ENCODE data around the gene LDLRAP1.

Gene LDLRAP1

DNA sequence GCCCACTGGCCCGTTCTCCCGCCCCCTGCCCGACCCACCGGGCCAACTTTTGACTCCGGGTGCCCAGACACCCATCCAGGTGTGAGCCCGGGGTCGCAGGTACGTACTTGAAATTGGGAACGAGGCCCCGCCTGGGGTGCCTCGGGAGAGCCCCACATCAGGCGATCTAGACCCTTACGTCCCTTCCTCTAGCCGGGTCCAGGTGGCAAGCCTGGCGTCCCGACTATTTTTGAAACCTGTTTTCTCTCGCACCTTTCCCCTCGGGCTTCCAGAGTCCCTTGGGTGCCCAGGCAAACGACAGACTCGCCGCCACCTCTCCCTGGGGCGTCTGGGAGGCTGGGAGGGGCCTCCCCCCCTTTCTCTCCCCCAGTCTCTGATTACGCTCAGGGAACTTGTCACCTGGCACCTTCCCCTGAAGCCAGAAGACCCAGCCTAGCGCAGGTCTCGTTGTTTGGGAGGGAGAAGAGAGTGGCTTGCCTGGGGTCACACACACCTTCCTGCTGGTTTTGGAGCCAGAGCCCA is 898 bp downstream of the LDLRAP1 start:
- ChIA-PET POLR2A (interaction anchor here (0.9 to 1.6 kb wide), 2 partner anchors 28 to 38 kb away, joined by 3 read pairs; no protein-coding TSS in a partner anchor), CTCF (no interaction called here)
- TF ChIP-seq BHLHE40 (IDR thresholded peaks at IDR 0.05; ENCODE audit: borderline replicate concordance), result no peak
- TF ChIP-seq FOXK2 (IDR thresholded peaks at IDR 0.05), result no peak
- no peak for DNase-seq (ENCODE audit: extremely low spot score)

DNA sequence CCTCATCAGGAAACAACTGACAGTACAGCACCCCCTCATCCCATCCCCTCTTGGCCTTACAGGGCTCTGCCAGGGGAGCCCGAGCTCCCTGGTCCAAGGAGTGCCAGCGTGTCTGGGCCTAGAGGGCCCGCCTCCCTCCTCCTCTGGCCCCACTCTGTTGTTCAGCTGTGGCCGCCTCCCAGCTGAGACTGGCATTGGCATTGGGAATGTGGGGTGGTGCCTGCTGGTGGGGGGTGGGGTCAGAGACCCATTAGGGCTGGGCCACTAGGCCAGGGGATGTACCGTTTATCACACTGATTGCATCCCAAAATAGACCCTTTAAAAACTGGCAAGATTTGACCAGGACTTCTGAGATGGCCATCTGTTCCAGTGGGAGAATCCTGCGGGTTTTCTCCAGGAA is 1.4 kb downstream of the LDLRAP1 start:
- no peak for DNase-seq (ENCODE audit: extremely low spot score)
- ChIA-PET CTCF (no interaction called here), POLR2A (interaction anchor here (0.9 to 1.6 kb wide), 2 partner anchors 27 to 37 kb away, joined by 3 read pairs; no protein-coding TSS in a partner anchor)
- TF ChIP-seq FOXA1 (IDR thresholded peaks at IDR 0.05), result no peak
- TF ChIP-seq L3MBTL2 (conservative IDR thresholded peaks at IDR 0.05), result no peak
- no peak for TF ChIP-seq SUZ12 (IDR thresholded peaks at IDR 0.05)
- TF ChIP-seq NFRKB (IDR thresholded peaks at IDR 0.05), result no peak
- TF ChIP-seq BHLHE40 (IDR thresholded peaks at IDR 0.05; ENCODE audit: borderline replicate concordance), result no peak
- no peak for TF ChIP-seq ELF4 (IDR thresholded peaks at IDR 0.05)
- TF ChIP-seq FOXK2 (IDR thresholded peaks at IDR 0.05), result no peak
- no peak for TF ChIP-seq SP1 (IDR thresholded peaks at IDR 0.05)
- TF ChIP-seq, protein P1, sequence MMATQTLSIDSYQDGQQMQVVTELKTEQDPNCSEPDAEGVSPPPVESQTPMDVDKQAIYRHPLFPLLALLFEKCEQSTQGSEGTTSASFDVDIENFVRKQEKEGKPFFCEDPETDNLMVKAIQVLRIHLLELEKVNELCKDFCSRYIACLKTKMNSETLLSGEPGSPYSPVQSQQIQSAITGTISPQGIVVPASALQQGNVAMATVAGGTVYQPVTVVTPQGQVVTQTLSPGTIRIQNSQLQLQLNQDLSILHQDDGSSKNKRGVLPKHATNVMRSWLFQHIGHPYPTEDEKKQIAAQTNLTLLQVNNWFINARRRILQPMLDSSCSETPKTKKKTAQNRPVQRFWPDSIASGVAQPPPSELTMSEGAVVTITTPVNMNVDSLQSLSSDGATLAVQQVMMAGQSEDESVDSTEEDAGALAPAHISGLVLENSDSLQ (IDR thresholded peaks at IDR 0.05), result no peak
- TF ChIP-seq TARDBP (IDR thresholded peaks at IDR 0.05), result no peak

DNA sequence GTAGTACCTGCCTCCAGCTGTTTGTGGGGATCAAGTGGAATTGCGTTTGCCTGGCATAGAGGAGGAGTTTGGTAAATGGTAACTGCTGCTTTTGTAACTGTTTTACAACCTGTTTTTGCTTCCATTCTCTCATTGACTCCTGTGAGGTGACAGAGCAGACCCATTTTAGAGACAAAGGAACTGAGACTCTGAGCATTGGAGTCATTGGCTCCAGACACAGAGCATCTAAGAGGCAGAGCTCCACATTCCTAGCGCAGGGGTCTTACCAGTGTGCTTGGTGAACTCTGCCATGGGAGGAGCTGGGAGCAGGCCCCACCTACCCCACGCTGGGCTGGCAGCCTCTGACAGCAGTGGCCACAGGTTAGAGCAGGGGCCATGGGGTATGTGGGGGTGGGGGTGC is 2.4 kb downstream of the LDLRAP1 start:
- ChIA-PET POLR2A (no interaction called here), CTCF (no interaction called here)
- DNase-seq (ENCODE audit: extremely low spot score), result no peak
- TF ChIP-seq NFRKB (IDR thresholded peaks at IDR 0.05), result no peak
- TF ChIP-seq SUZ12 (IDR thresholded peaks at IDR 0.05), result no peak
- TF ChIP-seq CTBP1 (IDR thresholded peaks at IDR 0.05; ENCODE audit: borderline replicate concordance), result no peak
- TF ChIP-seq BHLHE40 (IDR thresholded peaks at IDR 0.05; ENCODE audit: borderline replicate concordance), result no peak
- TF ChIP-seq ELF4 (IDR thresholded peaks at IDR 0.05), result no peak
- no peak for TF ChIP-seq FOXA1 (IDR thresholded peaks at IDR 0.05)
- no peak for TF ChIP-seq HDGF (IDR thresholded peaks at IDR 0.05; ENCODE audit: borderline replicate concordance)
- TF ChIP-seq, protein P1 (IDR thresholded peaks at IDR 0.05), result no peak
- TF ChIP-seq TARDBP (IDR thresholded peaks at IDR 0.05), result no peak
- no peak for TF ChIP-seq LEF1 (IDR thresholded peaks at IDR 0.05; ENCODE audit: borderline replicate concordance)
- TF ChIP-seq FOXK2 (IDR thresholded peaks at IDR 0.05), result no peak
- no peak for TF ChIP-seq L3MBTL2 (conservative IDR thresholded peaks at IDR 0.05)
- TF ChIP-seq SP1 (IDR thresholded peaks at IDR 0.05), result no peak
- no peak for TF ChIP-seq ZNF384 (IDR thresholded peaks at IDR 0.05)
- no peak for TF ChIP-seq ARNT (IDR thresholded peaks at IDR 0.05)
- TF ChIP-seq FOXM1 (IDR thresholded peaks at IDR 0.05; ENCODE audit: borderline replicate concordance), result no peak

DNA sequence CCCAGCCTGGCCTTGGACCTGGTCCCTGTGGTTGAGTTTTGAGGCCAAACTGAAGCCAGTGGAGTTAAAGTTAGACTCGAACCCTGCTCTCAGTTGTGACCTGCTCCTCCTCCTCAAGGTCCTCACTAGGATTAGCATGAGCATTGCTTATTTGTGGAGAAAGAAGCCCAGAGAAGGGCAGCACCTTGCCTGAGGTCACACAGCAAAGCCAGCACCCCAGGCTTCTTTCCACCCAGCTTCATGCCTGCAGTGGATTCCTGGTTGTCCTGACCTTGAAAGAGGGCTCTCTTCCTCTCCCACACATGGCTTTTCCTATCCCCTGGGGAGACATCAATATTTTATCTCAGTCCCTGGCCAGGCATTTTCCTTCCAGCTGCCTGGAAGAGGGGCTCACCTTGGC is 2.8 kb downstream of the LDLRAP1 start:
- TF ChIP-seq ZNF384 (IDR thresholded peaks at IDR 0.05) (no peak), L3MBTL2 (conservative IDR thresholded peaks at IDR 0.05) (no peak), ELF4 (IDR thresholded peaks at IDR 0.05) (no peak), BHLHE40 (IDR thresholded peaks at IDR 0.05; ENCODE audit: borderline replicate concordance) (no peak), TARDBP (IDR thresholded peaks at IDR 0.05) (no peak), LEF1 (IDR thresholded peaks at IDR 0.05; ENCODE audit: borderline replicate concordance) (no peak), FOXK2 (IDR thresholded peaks at IDR 0.05) (no peak), FOXA1 (IDR thresholded peaks at IDR 0.05) (no peak)
- CTCF ChIA-PET, result no interaction called here
- POLR2A ChIA-PET, result no interaction called here
- no peak for DNase-seq (ENCODE audit: extremely low spot score)

DNA sequence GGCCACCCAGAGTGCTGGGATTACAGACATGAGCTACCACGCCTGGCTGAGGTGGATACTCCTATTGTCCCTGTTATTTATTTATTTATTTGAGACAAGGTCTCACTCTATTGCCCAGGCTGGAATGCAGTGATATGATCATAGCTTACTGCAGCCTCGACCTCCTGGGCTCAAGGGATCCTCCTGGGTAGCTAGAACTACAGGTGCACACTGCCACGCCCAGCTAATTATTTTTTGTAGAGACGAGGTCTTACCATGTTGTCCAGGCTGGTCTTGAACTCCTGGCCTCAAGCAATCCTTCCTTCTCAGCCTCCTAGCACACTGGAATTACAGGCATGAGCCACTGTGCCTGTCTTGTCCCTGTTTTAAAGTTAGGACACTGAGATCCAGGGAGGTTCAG is 5.2 kb downstream of the LDLRAP1 start:
- POLR2A ChIA-PET, result no interaction called here
- TF ChIP-seq BHLHE40 (IDR thresholded peaks at IDR 0.05; ENCODE audit: borderline replicate concordance) (no peak), TARDBP (IDR thresholded peaks at IDR 0.05) (no peak), ARNT (IDR thresholded peaks at IDR 0.05) (no peak), NFRKB (IDR thresholded peaks at IDR 0.05) (no peak), FOXA1 (IDR thresholded peaks at IDR 0.05) (no peak), CTBP1 (IDR thresholded peaks at IDR 0.05; ENCODE audit: borderline replicate concordance) (no peak), FOXK2 (IDR thresholded peaks at IDR 0.05) (no peak), LEF1 (IDR thresholded peaks at IDR 0.05; ENCODE audit: borderline replicate concordance) (no peak), SP1 (IDR thresholded peaks at IDR 0.05) (no peak), ELF4 (IDR thresholded peaks at IDR 0.05) (no peak), ZNF384 (IDR thresholded peaks at IDR 0.05) (no peak)
- no peak for DNase-seq (ENCODE audit: extremely low spot score)
- CTCF ChIA-PET, result interaction anchor here (0.9 to 2.0 kb wide), 2 partner anchors 17 to 25 kb away, joined by 3 to 7 read pairs; no protein-coding TSS in a partner anchor

DNA sequence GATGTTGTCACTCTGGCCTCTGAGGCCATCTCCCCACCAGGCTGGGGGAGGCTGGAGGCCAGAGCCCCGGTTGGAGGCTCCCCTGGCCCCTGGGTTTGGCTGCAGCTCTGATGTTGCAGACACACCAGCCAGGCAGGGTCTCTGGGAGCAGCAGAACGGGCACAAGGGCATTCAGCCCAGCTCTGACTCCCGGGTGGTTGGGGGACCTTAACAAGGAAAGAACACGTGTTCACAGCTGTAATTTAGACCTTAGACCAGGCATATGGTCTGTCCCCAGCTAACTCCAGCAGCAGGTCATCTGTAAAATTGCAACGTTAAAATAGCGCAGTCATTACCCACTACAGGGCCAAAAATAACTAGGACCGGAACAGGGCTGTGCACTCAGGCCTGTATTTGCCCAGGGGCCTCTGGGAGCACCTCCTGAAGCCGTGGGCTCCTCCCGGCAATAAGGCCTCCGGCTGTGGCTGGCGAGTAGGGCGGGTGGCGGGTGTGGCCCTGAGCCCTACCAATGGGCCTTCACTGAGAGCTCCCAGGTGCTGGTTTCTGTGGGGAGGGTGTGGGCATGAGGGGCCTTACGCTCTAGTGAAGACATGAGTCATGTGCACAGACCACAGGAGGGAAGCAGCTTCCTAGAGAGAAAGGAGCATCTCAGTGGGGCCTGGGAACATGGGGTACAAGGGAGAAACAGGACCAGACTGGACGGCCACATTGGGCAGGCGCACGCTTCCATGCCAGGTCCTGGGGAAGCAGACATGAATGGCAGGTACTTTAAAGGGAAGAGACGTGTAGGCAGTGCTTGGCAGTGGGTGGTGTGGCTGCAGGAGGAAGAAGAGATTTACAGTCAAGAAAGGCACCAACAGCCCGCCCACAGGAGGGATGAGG is 6.1 kb downstream of the LDLRAP1 start:
- peak; percentile 23 for DNase-seq (ENCODE audit: extremely low spot score)
- ChIA-PET POLR2A (interaction anchor here (1.2 kb wide), 1 partner anchor 302 kb away, joined by 3 read pairs; the partner anchor contains the start of gene RSRP1), CTCF (interaction anchor here (0.9 to 2.0 kb wide), 3 partner anchors 16 to 24 kb away, joined by 3 to 7 read pairs (median 5); no protein-coding TSS in a partner anchor)
- TF ChIP-seq ELF4 (IDR thresholded peaks at IDR 0.05) (no peak), ZNF384 (IDR thresholded peaks at IDR 0.05) (no peak), CTBP1 (IDR thresholded peaks at IDR 0.05; ENCODE audit: borderline replicate concordance) (no peak), SUZ12 (IDR thresholded peaks at IDR 0.05) (no peak), NFRKB (IDR thresholded peaks at IDR 0.05) (no peak), TARDBP (IDR thresholded peaks at IDR 0.05) (no peak), SP1 (IDR thresholded peaks at IDR 0.05) (no peak), HDGF (IDR thresholded peaks at IDR 0.05; ENCODE audit: borderline replicate concordance) (no peak), FOXM1 (IDR thresholded peaks at IDR 0.05; ENCODE audit: borderline replicate concordance) (no peak), L3MBTL2 (conservative IDR thresholded peaks at IDR 0.05) (no peak)
